Measurements from ENCODE around the gene DGKB. TPM values are rescaled to one million over a fixed set of nuclear protein-coding genes. Genes with fewer than 3 reads are reported as not detected.

The DGKB gene
- total RNA-seq, 4 donors from 2014 or later, result 0.40 to 3.8 (median 0.82) TPM; not detected in 1

- WGBS, 2 donors (ENCODE audit: low coverage in 1 of 2), result 61 to 88% methylated on average over 3 of the region's 3 CpGs
- Histone ChIP-seq H3K4me3 (no peak overlapping the region), H3K9me3 (no peaks in the 10 kb centered on the region), H3K27me3 (no peaks in the 10 kb centered on the region), H3K27ac (no peak overlapping the region), H3K36me3 (no peaks in the 10 kb centered on the region), H3K4me1 (no peaks in the 10 kb centered on the region)
- TF ChIP-seq CTCF (IDR thresholded peaks at IDR 0.05), result no peak
- in situ Hi-C loops (cut with MboI; ENCODE audit: low pct_ligation_motif_present in 1 of 4, low pct_unique_long_range_greater_than_20kb in 1 of 4, low sequenced_read_pairs in 3 of 4), result no loop called here
- no peak for DNase-seq
- intact Hi-C loops (cut with DNase I; ENCODE audit: low total_unique reads), result no loop called here
These were observed 534.3 kb downstream of the DGKB start for GRCh38 chr7:14368285-14368684.

DNA sequence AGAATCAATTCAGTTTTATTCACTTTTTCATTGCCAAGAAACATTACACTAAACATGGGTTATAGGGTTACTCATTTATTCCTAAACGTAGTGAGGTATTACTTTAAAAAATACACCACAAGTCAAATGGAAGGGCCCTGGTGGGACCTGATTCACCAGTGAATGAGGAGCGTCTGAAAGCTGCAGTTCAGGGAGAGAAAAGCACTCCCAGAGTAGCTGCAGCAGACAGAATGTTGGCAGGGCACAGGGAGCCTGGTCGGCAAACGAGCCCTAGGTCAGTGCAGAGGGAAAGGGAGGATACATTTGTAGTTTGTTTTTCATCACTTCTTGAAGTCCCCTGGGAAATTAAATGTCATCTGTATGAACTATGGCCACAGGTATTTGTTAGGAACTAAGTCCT is 551.4 kb downstream of the DGKB start:
- Histone ChIP-seq H3K27me3 (no peaks in the 10 kb centered on the region), H3K4me3 (no peak overlapping the region), H3K9me3 (no peaks in the 10 kb centered on the region), H3K4me1 (no peaks in the 10 kb centered on the region), H3K36me3 (no peaks in the 10 kb centered on the region), H3K27ac (no peak overlapping the region)
- DNase-seq, result no peak
- intact Hi-C loops (cut with DNase I; ENCODE audit: low total_unique reads), result no loop called here
- in situ Hi-C loops (cut with MboI; ENCODE audit: low pct_ligation_motif_present in 1 of 4, low pct_unique_long_range_greater_than_20kb in 1 of 4, low sequenced_read_pairs in 3 of 4), result no loop called here
- no peak for TF ChIP-seq CTCF (IDR thresholded peaks at IDR 0.05)
- TF ChIP-seq EP300 (IDR thresholded peaks at IDR 0.05; ENCODE audit: low read depth), result no peak
- no peak for TF ChIP-seq POLR2AphosphoS5 (IDR thresholded peaks at IDR 0.05)
- TF ChIP-seq POLR2A (IDR thresholded peaks at IDR 0.05), result no peak
- 41 to 60% methylated on average over 4 of the region's 4 CpGs for WGBS, 2 donors (ENCODE audit: low coverage in 1 of 2)

DNA sequence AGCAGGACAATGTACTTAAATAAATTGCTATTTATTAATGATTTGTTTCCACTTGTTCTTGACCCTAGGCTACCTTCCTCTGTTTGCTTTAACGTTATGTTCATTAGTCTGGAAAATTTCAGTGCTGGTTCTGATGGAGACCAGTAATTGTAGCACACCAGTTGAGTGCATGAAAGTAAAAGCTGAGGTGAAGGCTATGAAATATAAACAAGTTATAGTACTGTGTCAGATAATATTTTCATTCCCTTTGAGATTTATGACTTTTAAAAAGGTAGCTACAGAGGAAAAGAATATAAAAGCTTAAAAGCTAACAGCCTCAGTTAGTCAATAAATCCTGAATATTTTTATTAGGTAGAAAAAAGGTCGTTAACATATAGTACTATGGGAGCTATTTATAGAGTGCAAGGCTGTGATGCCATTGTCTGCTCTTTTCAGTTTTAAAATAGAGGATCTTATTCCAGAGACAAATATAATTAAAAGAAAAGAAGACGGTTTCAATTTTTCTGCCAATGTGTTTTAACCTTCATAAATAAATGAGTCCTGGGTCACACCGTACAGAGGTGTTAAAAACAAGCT is 561.3 kb downstream of the DGKB start:
- H3K4me1 ChIP-seq, result no peaks in the 10 kb centered on the region
- H3K27ac ChIP-seq, result no peak overlapping the region
- intact Hi-C loops (cut with DNase I; ENCODE audit: low total_unique reads) (no loop called here), in situ Hi-C loops (cut with MboI; ENCODE audit: low pct_ligation_motif_present in 1 of 4, low pct_unique_long_range_greater_than_20kb in 1 of 4, low sequenced_read_pairs in 3 of 4) (no loop called here)
- 46% methylated on average over 4 of the region's 4 CpGs for WGBS, 2 donors (ENCODE audit: low coverage in 1 of 2)
- no peak for TF ChIP-seq POLR2A (IDR thresholded peaks at IDR 0.05)
- TF ChIP-seq POLR2AphosphoS5 (IDR thresholded peaks at IDR 0.05), result no peak
- TF ChIP-seq CTCF (IDR thresholded peaks at IDR 0.05), result no peak
- no peak for TF ChIP-seq EP300 (IDR thresholded peaks at IDR 0.05; ENCODE audit: low read depth)
- DNase-seq, result no peak
- no peak overlapping the region for H3K4me3 ChIP-seq
- H3K36me3 ChIP-seq, result no peaks in the 10 kb centered on the region
- H3K9me3 ChIP-seq, result no peaks in the 10 kb centered on the region
- no peaks in the 10 kb centered on the region for H3K27me3 ChIP-seq

DNA sequence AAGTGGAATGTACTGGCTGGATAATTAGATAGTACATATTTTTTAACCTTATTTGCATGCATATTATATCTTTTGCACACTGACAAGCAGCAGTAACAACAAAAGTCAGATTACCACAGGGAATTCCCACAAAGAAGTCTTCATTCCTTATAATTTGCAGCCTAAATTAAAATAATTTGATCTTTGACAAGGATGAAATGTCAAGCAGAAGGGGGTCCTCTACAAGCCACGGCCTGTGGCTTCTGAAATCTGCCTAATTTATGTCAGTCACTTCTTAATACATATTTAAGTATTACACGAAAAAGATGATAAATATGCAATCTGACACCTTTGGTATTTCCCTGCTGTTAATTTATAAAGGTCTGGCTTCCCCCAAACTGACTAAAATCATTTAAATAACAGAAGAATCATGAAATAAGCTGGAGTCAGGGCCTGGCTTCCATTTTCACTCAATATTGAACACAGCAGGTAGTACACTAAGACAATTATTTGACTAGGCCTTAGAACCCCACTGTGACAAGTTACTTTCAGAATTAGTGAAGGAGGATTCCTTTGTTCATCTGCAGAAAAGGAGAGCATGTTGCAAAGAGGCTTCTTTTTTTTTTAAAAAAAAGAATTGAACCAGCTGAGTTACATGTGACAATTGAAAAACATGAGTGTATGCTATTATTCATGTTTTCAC is 562.0 kb downstream of the DGKB start:
- intact Hi-C loops (cut with DNase I; ENCODE audit: low total_unique reads) (no loop called here), in situ Hi-C loops (cut with MboI; ENCODE audit: low pct_ligation_motif_present in 1 of 4, low pct_unique_long_range_greater_than_20kb in 1 of 4, low sequenced_read_pairs in 3 of 4) (no loop called here)
- no peak for TF ChIP-seq POLR2A (IDR thresholded peaks at IDR 0.05)
- no peak for TF ChIP-seq POLR2AphosphoS5 (IDR thresholded peaks at IDR 0.05)
- no peak for TF ChIP-seq EP300 (IDR thresholded peaks at IDR 0.05; ENCODE audit: low read depth)
- no peak for TF ChIP-seq CTCF (IDR thresholded peaks at IDR 0.05)
- Histone ChIP-seq H3K9me3 (no peaks in the 10 kb centered on the region), H3K4me1 (no peaks in the 10 kb centered on the region), H3K4me3 (no peak overlapping the region), H3K36me3 (no peaks in the 10 kb centered on the region), H3K27ac (no peak overlapping the region), H3K27me3 (no peaks in the 10 kb centered on the region)
- 55 to 59% methylated on average over 2 of the region's 2 CpGs for WGBS, 2 donors (ENCODE audit: low coverage in 1 of 2)
- DNase-seq, result no peak
